ENCODE results near the gene UNC119B. TPM values are rescaled to one million over a fixed set of nuclear protein-coding genes. Genes with fewer than 3 reads are reported as not detected.

UNC119B gene
- total RNA-seq, 1 donor from 2014 or later: 16.2 TPM

DNA sequence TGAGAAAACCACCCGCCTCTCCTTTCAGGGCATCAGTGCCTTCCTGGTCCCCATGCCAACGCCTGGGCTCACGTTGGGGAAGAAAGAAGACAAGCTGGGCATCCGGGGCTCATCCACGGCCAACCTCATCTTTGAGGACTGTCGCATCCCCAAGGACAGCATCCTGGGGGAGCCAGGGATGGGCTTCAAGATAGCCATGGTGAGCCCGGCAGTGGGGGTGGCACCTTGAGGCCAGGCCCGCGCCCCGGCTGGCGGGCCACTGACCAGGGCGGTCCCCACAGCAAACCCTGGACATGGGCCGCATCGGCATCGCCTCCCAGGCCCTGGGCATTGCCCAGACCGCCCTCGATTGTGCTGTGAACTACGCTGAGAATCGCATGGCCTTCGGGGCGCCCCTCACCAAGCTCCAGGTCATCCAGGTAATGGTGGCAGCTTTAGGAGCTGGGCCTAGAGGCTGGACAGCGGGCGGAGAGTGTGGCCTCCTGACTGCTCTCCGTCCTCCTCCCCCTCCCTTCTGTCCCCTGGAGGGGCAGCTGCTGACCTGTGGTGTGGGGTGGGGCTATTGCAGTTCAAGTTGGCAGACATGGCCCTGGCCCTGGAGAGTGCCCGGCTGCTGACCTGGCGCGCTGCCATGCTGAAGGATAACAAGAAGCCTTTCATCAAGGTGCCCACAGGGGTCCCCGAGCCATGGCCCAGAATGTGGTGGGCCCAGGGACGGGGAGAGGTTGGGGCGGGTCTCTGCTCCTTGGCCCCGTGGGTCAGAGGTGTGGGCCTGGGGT is 28.2 kb downstream of the UNC119B start:
- Mint-ChIP-seq H3K9me3 (ENCODE audit: unreplicated experiment) (peaks cover 2% of the 10 kb centered on the region), H3K4me1 (ENCODE audit: low read depth, unreplicated experiment) (no peaks in the 10 kb centered on the region), H3K27ac (ENCODE audit: unreplicated experiment) (no peak overlapping the region), H3K4me3 (ENCODE audit: unreplicated experiment) (no peak overlapping the region), H3K27me3 (ENCODE audit: unreplicated experiment) (peaks cover 2% of the 10 kb centered on the region), H3K36me3 (ENCODE audit: unreplicated experiment) (peaks cover 6% of the 10 kb centered on the region)
- no peak for DNase-seq
- TF ChIP-seq, protein P1, sequence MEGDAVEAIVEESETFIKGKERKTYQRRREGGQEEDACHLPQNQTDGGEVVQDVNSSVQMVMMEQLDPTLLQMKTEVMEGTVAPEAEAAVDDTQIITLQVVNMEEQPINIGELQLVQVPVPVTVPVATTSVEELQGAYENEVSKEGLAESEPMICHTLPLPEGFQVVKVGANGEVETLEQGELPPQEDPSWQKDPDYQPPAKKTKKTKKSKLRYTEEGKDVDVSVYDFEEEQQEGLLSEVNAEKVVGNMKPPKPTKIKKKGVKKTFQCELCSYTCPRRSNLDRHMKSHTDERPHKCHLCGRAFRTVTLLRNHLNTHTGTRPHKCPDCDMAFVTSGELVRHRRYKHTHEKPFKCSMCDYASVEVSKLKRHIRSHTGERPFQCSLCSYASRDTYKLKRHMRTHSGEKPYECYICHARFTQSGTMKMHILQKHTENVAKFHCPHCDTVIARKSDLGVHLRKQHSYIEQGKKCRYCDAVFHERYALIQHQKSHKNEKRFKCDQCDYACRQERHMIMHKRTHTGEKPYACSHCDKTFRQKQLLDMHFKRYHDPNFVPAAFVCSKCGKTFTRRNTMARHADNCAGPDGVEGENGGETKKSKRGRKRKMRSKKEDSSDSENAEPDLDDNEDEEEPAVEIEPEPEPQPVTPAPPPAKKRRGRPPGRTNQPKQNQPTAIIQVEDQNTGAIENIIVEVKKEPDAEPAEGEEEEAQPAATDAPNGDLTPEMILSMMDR (IDR thresholded peaks at IDR 0.05; ENCODE audit: partially characterized antibody, unreplicated experiment): no peak

DNA sequence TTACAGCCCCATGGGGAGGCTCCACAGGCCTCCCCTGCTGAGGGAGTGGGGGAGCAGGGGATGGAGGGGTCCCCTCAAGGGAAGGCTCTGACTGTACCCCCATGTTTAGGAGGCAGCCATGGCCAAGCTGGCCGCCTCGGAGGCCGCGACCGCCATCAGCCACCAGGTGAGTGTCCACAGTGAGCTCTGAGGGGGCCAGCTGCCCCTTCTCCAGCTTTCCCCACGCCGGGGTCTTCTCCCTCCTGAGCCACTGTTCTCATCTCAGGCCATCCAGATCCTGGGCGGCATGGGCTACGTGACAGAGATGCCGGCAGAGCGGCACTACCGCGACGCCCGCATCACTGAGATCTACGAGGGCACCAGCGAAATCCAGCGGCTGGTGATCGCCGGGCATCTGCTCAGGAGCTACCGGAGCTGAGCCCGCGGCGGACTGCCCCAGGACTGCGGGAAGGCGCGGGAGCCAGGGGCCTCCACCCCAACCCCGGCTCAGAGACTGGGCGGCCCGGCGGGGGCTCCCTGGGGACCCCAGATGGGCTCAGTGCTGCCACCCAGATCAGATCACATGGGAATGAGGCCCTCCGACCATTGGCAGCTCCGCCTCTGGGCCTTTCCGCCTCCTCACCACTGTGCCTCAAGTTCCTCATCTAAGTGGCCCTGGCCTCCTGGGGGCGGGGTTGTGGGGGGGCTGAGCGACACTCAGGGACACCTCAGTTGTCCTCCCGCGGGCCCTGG is 28.9 kb downstream of the UNC119B start:
- Mint-ChIP-seq H3K27ac (ENCODE audit: unreplicated experiment) (no peak overlapping the region), H3K27me3 (ENCODE audit: unreplicated experiment) (peaks cover 2% of the 10 kb centered on the region), H3K9me3 (ENCODE audit: unreplicated experiment) (peaks cover 2% of the 10 kb centered on the region), H3K4me3 (ENCODE audit: unreplicated experiment) (no peak overlapping the region), H3K4me1 (ENCODE audit: low read depth, unreplicated experiment) (no peaks in the 10 kb centered on the region), H3K36me3 (ENCODE audit: unreplicated experiment) (no peaks in the 10 kb centered on the region)
- TF ChIP-seq, protein P1 (IDR thresholded peaks at IDR 0.05; ENCODE audit: partially characterized antibody, unreplicated experiment): no peak
- no peak for DNase-seq

DNA sequence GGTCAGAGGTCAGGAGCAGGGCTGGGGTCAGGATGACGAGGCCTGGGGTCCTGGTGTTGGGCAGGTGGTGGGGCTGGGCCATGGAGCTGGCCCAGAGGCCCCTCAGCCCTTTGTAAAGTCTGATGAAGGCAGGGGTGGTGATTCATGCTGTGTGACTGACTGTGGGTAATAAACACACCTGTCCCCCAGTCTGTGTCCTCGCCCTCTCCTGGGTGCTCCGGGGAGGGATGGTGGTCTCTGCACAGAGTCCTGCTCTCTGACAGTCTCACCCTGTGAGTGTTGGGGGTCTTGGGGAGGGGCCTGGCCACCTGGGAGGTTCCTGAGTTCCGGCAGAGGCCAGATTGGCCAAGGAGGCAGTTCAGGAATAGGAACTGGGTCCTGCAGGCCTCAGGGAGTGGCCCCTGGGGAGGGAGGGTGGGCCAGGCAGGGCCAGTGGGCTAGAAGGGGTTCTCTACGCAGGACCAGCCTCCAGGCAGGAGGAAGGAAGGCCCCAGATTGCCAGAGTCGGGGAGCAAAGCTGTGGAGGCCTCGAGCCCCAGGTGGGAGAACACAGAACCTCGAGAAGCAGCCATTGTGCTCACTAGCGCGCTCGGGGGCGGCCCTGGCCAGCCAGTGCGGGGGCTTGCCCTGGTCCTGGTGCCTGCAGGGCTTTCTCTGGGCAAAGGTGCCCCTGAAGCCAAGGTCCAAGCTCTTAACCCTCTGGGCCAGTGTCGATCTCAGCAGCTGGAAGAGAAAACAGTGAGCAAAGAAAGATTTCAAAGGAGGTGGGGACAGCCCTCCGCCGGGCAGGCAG is 29.8 kb downstream of the UNC119B start:
- Mint-ChIP-seq H3K27ac (ENCODE audit: unreplicated experiment) (no peak overlapping the region), H3K36me3 (ENCODE audit: unreplicated experiment) (no peaks in the 10 kb centered on the region), H3K4me1 (ENCODE audit: low read depth, unreplicated experiment) (no peaks in the 10 kb centered on the region), H3K9me3 (ENCODE audit: unreplicated experiment) (peaks cover 2% of the 10 kb centered on the region), H3K4me3 (ENCODE audit: unreplicated experiment) (no peak overlapping the region), H3K27me3 (ENCODE audit: unreplicated experiment) (peaks cover 2% of the 10 kb centered on the region)
- no peak for DNase-seq
- TF ChIP-seq, protein P1 (IDR thresholded peaks at IDR 0.05; ENCODE audit: partially characterized antibody, unreplicated experiment): no peak

DNA sequence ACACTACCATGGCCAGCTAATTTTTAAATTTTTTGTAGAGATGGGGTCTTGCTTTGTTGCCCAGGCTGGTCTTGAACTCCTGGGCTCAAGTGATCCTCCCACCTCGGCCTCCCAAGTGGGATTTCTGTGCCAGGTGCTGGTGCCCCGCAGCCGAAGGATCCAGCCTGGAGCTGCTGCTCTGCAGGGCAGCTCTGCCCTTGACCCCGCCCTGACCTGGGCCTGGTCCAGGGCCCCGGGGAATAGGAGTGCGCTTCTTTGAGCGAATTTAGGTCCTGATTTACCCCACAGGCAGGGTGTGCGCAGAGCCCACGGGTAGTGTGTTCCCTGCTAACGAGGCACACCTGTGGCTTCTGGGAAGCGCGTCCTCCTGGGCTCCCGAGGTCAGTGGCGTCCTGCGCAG is 30.6 kb downstream of the UNC119B start:
- H3K27ac Mint-ChIP-seq (ENCODE audit: unreplicated experiment): no peak overlapping the region
- DNase-seq: no peak
- H3K9me3 Mint-ChIP-seq (ENCODE audit: unreplicated experiment): peaks cover 2% of the 10 kb centered on the region
- H3K4me3 Mint-ChIP-seq (ENCODE audit: unreplicated experiment): no peak overlapping the region
- TF ChIP-seq, protein P1 (IDR thresholded peaks at IDR 0.05; ENCODE audit: partially characterized antibody, unreplicated experiment): no peak
- H3K27me3 Mint-ChIP-seq (ENCODE audit: unreplicated experiment): peaks cover 2% of the 10 kb centered on the region
- H3K4me1 Mint-ChIP-seq (ENCODE audit: low read depth, unreplicated experiment): no peaks in the 10 kb centered on the region
- H3K36me3 Mint-ChIP-seq (ENCODE audit: unreplicated experiment): no peaks in the 10 kb centered on the region
